Thyroid gland (tissue), 4 donors: ENCODE measurements around the gene SDR9C7.
"Not testable (repeated sequence)": the region's sequence is repeated elsewhere in the genome, so short reads cannot be mapped to it uniquely, and the experiment has no call there.

Source experiments
- POLR2A ChIP-seq, 2 donors: fragments of 450-650 bp; IDR thresholded peaks; one replicate each; pipeline ENCODE4 v1.6.1; 2017; ENCODE audit warnings: antibody characterized with exemption in 2 of 2, mild to moderate bottlenecking in 2 of 2, moderate library complexity in 1 of 2
- TF ChIP-seq, protein P1 (sequence below), 6 experiments: fragments of 200-600 bp in 3 of 6; fragments of 450-650 bp in 3 of 6; sonication (generic) in 3 of 6; IDR thresholded peaks; one replicate each; pipeline ENCODE4 v1.5.1; 2016 to 2019; ENCODE audit warnings: antibody characterized with exemption in 6 of 6, mild to moderate bottlenecking in 2 of 6, inconsistent platforms in 1 of 6, moderate library complexity in 1 of 6

DNA sequence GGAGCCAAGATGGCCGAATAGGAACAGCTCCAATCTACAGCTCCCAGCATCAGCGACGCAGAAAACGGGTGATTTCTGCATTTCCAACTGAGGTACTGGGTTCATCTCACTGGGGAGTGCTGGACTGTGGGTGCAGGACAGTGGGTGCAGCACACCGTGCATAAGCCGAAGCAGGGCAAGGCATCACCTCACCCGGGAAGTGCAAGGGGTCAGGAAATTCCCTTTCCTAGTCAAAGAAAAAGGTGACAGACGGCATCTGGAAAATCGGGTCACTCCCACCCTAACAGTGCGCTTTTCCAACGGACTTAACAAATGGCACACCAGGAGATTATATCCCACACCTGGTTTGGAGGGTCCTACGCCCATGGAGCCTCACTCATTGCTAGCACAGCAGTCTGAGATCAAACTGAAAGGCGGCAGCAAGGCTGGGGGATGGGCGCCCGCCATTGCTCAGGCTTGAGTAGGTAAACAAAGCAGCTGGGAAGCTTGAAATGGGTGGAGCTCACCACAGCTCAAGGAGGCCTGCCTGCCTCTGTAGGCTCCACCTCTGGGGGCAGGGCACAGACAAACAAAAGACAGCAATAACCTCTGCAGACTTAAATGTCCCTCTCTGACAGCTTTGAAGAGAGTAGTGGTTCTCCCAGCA, 31.9 kb upstream of the SDR9C7 start:
- TF ChIP-seq, protein P1, sequence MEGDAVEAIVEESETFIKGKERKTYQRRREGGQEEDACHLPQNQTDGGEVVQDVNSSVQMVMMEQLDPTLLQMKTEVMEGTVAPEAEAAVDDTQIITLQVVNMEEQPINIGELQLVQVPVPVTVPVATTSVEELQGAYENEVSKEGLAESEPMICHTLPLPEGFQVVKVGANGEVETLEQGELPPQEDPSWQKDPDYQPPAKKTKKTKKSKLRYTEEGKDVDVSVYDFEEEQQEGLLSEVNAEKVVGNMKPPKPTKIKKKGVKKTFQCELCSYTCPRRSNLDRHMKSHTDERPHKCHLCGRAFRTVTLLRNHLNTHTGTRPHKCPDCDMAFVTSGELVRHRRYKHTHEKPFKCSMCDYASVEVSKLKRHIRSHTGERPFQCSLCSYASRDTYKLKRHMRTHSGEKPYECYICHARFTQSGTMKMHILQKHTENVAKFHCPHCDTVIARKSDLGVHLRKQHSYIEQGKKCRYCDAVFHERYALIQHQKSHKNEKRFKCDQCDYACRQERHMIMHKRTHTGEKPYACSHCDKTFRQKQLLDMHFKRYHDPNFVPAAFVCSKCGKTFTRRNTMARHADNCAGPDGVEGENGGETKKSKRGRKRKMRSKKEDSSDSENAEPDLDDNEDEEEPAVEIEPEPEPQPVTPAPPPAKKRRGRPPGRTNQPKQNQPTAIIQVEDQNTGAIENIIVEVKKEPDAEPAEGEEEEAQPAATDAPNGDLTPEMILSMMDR (IDR thresholded peaks at IDR 0.05) = not testable (repeated sequence)
- TF ChIP-seq POLR2A (IDR thresholded peaks at IDR 0.05) = not testable (repeated sequence)
